ENCODE measurements around the gene CHID1.

DNA sequence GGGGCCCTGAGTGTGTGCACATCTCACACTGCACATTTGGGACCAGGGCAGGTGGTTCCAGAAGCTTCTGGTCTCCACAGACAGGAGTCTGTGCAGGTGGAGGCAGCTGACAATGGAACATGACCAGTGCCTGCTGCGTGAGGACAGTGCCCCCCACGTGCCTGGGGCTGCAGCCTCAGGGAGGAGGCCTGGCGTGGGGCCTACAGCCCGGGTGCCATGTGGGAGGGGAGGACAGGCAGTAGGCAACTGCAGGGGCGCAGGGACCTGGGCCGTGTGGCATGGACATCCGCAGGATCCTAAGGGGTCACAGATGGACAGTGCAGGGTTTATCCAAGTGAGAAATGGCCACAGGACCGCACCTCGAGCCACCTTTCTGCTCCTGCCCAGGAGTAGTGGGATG, 39.1 kb downstream of the CHID1 start:
- TF ChIP-seq, protein P1, sequence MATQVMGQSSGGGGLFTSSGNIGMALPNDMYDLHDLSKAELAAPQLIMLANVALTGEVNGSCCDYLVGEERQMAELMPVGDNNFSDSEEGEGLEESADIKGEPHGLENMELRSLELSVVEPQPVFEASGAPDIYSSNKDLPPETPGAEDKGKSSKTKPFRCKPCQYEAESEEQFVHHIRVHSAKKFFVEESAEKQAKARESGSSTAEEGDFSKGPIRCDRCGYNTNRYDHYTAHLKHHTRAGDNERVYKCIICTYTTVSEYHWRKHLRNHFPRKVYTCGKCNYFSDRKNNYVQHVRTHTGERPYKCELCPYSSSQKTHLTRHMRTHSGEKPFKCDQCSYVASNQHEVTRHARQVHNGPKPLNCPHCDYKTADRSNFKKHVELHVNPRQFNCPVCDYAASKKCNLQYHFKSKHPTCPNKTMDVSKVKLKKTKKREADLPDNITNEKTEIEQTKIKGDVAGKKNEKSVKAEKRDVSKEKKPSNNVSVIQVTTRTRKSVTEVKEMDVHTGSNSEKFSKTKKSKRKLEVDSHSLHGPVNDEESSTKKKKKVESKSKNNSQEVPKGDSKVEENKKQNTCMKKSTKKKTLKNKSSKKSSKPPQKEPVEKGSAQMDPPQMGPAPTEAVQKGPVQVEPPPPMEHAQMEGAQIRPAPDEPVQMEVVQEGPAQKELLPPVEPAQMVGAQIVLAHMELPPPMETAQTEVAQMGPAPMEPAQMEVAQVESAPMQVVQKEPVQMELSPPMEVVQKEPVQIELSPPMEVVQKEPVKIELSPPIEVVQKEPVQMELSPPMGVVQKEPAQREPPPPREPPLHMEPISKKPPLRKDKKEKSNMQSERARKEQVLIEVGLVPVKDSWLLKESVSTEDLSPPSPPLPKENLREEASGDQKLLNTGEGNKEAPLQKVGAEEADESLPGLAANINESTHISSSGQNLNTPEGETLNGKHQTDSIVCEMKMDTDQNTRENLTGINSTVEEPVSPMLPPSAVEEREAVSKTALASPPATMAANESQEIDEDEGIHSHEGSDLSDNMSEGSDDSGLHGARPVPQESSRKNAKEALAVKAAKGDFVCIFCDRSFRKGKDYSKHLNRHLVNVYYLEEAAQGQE (IDR thresholded peaks at IDR 0.05; ENCODE audit: borderline replicate concordance): no peak
- TF ChIP-seq EP300 (conservative IDR thresholded peaks at IDR 0.05; ENCODE audit: poor library complexity, severe bottlenecking) (no peak), EZH2 (IDR thresholded peaks at IDR 0.05; ENCODE audit: borderline replicate concordance, insufficient read depth, low read length, poor library complexity, severe bottlenecking) (no peak)
- TF ChIP-seq, protein P2, sequence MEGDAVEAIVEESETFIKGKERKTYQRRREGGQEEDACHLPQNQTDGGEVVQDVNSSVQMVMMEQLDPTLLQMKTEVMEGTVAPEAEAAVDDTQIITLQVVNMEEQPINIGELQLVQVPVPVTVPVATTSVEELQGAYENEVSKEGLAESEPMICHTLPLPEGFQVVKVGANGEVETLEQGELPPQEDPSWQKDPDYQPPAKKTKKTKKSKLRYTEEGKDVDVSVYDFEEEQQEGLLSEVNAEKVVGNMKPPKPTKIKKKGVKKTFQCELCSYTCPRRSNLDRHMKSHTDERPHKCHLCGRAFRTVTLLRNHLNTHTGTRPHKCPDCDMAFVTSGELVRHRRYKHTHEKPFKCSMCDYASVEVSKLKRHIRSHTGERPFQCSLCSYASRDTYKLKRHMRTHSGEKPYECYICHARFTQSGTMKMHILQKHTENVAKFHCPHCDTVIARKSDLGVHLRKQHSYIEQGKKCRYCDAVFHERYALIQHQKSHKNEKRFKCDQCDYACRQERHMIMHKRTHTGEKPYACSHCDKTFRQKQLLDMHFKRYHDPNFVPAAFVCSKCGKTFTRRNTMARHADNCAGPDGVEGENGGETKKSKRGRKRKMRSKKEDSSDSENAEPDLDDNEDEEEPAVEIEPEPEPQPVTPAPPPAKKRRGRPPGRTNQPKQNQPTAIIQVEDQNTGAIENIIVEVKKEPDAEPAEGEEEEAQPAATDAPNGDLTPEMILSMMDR (IDR thresholded peaks at IDR 0.05; ENCODE audit: poor library complexity, severe bottlenecking): no peak

Data from neural cell (in vitro differentiated cells).